ENCODE results near the gene ADGRG3.
A peak's percentile ranks its signal among the peaks of the same experiment; 100 is the strongest.

Gene ADGRG3

DNA sequence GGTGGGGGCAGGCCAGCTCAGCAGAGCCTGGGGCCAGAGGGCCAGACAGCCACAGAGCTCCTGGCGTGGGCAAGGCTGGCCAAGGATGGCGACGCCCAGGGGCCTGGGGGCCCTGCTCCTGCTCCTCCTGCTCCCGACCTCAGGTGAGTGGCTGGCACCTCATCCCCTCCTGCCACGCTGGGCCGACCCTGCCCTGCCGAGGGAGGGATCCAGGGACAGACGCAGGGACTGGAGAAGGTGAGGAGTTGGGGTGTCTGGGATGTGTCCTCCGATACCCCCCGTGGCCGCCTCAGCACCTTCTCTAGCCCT lies at the start of gene ADGRG3:
Gene ADGRG3, plus strand, starts transcription at position 44 of the 309 bp plus-strand sequence. Its CDS starts 42 bp downstream, at position 86.
- no peak for DNase-seq (ENCODE audit: low spot score)

GRCh38 chr16:57619133-57619605 lies 48.9 kb upstream of the ADGRG3 start:
- no peak for DNase-seq (ENCODE audit: low spot score)

DNA sequence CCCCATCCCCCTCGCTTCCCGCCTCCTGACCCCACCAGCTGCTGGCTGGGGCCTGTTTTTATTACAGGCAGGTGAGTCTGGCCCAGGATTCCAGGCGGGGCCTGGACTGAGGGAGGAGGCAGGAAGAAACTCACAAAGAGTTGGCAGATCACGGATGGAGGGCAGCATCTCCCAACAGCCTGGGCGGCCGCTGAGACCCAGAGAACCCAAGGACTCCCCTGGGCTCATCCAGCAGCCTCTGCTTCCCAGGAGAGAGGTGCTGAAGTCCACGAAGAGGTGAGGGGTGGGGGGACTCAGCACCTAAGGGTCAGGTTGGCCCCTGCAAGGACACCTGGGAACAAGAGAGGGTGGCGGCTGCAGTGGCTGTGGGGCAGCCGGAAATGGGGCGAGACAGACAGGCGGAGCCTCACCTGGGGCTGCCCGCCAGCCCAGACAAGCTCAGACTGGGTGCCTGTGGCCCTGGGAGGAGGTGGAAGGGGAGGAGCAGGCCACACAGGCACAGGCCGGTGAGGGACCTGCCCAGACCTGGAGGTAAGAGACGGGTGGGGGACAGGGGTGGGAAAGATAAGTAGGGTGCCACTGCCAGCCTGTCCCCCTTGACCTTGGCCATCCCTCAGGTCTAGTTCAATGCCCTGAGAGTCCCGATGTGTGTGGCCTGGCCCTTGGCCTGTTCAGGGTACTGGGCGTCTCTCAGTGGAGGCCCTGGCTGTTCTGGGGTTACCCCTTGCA lies 48.3 kb upstream of the ADGRG3 start:
- no peak for DNase-seq (ENCODE audit: low spot score)

- DNase-seq (ENCODE audit: low spot score): no peak
Measured at GRCh38 chr16:57620335-57621231, 47.5 kb upstream of the ADGRG3 start.

DNA sequence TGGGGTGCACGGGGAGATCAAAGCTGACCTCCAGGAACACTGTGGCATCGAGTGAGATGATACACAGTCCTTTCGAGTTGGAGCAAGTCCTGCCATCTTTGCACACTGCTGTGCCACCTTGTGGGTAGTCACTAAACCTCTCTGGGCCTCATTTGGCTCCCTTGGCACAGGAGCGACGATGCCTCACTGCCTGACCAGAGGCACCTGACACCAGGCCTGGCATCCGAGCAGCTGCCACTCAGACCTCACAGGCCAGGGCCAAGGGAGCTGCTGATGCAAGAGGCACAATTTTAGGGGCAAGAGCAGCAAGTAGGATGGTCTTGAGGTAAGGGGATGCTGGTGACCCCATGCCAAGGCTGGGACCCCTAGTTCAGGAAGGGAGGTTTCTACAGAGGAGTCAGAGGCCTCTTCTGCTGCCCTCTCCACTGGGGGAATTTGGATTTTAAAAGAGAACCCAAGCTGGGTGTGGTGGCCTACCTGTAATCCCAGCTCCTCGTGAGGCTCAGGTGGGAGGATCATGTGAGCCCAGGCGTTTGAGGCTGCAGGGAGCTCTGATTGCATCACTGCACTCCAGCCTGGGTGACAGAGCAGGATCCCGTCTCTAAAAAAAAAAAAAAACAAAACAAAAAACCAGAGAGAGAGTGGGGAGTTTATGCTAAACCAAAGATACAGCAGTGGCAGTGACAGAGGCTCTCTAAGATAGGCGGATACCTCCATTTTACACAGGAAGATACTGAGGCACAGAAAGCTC lies 46.4 kb upstream of the ADGRG3 start:
- no peak for DNase-seq (ENCODE audit: low spot score)

DNA sequence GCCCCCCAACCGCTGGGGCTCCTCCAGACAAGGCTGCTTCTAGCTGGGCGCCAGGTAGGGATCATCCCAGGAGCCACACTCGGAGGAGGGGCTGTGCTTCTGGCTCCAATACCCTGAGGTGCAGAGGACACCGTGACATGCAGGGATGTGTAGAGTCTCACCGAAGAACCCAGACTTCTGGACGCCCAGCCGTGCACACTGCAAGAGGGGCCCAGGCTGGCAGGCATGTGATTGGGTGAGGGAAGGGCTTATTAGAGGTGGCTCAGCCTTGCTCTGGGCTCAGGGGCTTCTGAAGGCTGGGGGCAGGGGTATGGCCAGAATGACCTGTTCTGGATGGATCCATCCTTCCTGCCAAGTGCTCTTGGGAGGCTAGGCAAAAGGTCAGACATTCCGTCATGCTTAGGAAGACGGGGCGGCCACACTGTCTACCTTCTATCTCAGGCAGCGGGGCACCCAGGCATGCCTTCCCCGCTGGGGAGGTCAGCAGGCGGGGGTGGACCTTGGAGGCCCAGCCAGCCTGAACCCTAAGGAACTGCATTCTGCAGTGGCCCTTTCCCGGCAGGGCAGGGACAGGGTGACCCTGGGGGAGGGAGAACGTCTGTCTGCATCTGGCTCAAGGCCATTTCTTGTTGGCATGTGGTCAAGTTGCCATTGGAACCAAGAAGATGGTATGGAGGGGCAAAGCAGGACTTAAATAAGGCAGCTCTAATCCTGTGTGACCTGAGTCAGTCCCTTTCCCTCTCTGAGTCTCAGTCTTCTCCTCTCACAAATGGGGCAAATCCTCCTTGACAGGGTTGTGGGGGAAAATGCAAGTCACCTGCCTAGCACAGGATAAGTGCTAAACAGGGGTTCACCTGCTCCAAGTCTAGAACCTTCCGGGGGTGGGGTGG lies 45.5 kb upstream of the ADGRG3 start:
- no peak for DNase-seq (ENCODE audit: low spot score)

DNA sequence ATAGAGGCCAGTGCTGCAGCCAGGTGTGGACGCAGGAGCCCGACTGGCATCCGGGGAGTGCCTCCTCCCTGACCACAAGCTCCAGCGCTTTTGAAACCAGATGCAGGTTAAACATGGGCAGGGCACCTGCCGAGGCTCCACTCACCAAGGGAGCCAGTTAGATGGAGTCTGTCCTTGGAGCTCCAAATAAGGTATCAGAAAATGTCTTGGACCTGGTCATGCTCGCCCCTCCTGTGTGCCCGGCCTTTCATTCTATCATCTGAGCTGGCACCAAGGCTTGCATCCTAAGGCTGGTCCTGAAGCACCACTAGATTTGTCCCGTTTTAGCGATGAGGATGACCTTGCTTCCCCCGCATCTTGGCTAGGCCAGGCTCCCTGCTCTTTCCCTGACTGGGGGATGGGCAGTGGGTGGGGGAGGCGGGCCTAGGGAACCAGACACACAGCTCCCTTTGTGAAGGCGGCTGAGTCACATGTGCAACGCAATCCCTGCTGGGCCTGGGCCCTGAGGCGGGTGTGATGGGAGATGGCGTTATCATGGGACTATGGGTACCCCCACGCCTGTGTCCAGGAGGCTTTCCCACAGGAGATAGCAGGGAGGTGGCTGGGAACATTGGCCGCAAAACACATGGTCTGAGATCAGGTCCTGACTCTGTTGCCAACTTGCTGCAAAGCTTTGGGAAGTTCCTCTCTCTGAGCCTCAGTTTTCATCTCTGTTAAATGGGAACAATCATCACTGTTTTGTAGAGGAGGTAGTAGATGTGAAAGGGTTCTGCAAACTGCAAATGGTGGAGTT lies 44.7 kb upstream of the ADGRG3 start:
- peak; percentile 91 for DNase-seq (ENCODE audit: low spot score)

DNA sequence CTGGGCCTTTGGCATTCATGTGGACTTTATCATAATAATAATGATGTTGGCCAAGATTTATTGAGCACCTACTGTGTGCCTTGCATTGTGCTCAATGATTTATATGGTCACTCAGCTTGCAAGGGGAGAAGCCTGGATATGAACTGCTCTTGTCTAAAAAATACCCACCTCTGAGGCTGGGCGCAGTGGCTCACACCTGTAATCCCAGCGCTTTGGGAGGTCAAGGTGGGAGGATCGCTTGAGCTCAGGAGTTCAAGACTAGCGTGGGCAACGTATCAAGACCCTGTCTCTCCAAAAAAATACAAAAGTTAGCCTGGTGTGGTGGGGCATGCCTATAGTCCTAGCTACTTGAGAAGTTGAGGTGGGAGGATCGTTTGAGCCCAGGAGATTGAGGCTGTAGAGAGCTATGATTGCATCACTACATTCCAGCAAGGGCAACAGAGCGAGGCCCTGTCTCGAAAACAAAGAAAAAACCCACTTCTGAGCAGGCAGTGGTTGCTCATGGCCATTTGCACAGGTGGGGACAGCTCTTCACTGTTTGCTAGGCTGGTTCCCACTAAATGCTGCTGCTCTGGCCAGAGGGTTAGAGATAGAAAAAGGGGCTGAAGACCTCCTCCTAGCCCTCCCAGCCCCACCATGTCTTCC lies 43.9 kb upstream of the ADGRG3 start:
- no peak for DNase-seq (ENCODE audit: low spot score)

GRCh38 chr16:57624806-57625500 lies 43.2 kb upstream of the ADGRG3 start:
- DNase-seq (ENCODE audit: low spot score): peak; percentile 94

DNA sequence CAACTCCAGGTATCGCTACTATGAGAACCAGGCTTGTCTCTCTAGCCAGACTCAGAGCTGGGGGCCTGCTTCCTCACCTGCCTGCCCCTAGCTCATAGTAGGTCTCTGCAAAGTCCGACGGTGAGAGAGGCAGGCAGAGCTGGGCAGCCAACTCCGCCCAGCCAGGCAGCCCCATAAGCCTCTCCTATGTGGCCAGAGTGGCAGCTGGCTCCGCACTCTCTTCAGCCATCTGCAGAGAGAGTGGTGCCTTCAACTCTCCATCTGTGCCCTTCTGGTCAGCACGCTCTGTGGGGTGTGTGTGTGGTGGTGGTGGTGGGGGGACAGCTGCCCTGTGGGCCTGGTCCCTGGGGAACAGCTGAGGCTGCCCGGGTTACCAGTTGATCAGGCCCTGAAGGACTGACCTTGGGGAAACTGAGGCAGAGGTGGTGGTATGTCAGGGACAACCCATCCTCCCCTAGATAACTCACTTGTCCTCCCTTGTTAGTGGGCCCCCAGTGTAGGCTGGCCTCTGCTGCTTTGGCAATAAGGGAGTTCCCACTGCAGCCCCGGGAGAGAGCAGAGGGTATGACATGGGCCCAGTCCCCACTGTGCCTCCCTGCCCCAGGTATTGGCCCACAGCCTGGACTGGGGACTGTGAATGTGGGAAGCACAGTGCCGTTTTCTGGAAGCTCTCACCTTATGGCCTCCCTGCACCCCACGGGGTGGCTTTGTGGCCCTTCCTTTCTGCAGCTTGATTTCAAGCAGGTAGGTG lies 41.5 kb upstream of the ADGRG3 start:
- no peak for DNase-seq (ENCODE audit: low spot score)

DNA sequence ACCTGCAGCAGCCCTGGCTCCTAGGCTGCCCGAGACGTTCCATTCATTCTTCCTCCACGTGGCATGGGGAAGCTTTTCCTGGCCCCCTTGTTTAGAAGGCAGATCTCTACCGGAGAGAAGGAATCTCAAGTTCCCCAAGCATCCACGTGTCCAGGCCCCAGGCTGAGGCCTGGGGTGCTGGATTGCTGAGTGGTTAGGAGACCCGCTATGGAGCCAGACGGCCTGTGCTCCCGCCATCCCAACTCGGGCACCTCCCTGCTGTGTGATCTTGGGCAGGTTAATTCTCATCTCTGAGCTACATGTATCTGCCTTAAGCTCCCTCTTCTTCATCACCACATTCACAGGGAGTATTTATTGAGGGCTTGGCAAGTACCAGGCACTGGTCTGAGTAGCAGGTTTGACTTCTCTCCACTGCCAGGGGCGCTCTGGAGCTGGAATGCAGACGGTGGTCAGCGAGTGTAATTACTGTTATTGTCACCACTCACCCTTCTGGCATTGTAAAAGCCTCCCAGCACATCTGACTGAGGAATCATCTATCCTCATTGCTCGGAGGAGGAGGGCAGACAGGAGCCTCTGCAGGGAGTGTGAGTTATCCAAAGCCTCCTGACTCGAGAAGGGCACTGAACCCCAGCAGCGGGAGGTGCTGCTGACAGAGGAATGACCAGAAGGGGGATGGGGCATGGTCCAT lies 40.8 kb upstream of the ADGRG3 start:
- DNase-seq (ENCODE audit: low spot score): no peak

- peak; percentile 86 for DNase-seq (ENCODE audit: low spot score)
Measured at GRCh38 chr16:57628008-57628781, 39.9 kb upstream of the ADGRG3 start, which contains the start of gene ADGRG1. Gene ADGRG1, plus strand, starts transcription at chr16:57628630. Its CDS starts 21,658 bp downstream, at chr16:57650288.

DNA sequence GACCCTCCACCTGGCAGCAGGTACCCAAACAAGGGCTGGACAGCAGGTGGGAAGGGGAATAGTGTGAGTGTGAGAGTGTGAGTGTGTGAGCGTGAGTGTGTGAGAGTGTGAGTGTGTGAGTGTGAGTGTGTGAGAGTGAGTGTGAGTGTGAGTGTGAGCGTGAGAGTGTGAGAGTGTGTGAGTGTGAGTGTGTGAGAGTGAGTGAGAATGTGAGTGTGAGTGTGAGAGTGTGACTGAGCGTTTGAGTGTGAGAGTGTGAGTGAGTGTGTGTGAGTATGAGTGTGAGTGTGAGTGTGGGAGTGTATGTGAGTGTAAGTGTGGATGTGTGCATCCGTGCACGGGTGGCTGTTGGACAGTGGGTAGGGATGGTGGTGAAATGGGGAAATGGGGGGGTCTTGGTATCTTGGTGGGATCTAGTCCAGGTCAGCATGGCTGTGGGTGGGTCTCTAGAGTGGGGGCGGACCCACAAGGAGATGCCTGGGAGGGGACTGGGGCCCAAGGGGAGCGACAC lies 39.3 kb upstream of the ADGRG3 start:
- DNase-seq (ENCODE audit: low spot score): no peak

GRCh38 chr16:57629516-57630406 lies 38.3 kb upstream of the ADGRG3 start:
- DNase-seq (ENCODE audit: low spot score): no peak

DNA sequence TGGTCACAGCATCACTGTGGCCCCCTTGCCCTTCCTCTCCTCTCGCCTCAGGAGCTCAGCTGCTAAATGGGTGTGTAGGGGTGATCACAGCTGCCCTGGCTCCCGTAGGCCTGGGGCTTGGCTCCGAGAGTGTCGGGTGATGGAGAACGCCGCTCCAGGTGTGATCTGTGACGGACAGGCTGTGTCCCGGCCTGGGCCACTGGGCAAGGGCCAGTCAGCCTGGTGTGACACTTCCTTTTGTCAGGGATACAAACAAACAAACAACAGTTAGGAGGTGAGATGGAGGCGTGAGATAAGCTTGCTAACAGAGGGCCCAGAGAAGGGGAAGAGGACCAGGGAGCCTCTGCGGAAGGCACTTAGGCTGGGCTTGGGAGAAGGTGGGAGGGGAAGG lies 37.7 kb upstream of the ADGRG3 start:
- DNase-seq (ENCODE audit: low spot score): no peak

All from pons (tissue), 1 donor.